GM12878 (cell line): ENCODE data around the gene RXFP4. TPM values are rescaled to one million over a fixed set of nuclear protein-coding genes. Genes with fewer than 3 reads are reported as not detected.
A peak's percentile ranks its signal among the peaks of the same experiment; 100 is the strongest.

Experiments
- ATAC-seq: fragments of 200-7000 bp; cut with Tn5 transposase; 3 replicates; pipeline ENCODE4 v1.9.1; 2020; ENCODE audit warnings: mild to moderate bottlenecking, moderate library complexity
- BruUV-seq: library from RNA; stranded (reverse); fragments of 400-500 nt; replicated peaks from 2 replicates; lab custom pipeline; 2021; lab: Mats Ljungman, UMichigan
- CTCF ChIA-PET: fragments of 300-600 bp; sonication (Branson Sonifier 250); formaldehyde crosslinking; extraction: SDS; loops from one replicate; lab custom pipeline; 2021; ENCODE audit warnings: inconsistent platforms; lab: Yijun Ruan, JAX
- POLR2A ChIA-PET: fragments of 350-600 bp; formaldehyde crosslinking; extraction: SDS; loops from one replicate; lab custom pipeline; 2021; ENCODE audit warnings: inconsistent platforms; lab: Charles Lee
- RAD21 ChIA-PET: fragments of 300-600 bp; sonication (Branson Sonifier 250); formaldehyde crosslinking; loops from one replicate; lab custom pipeline; 2023; ENCODE audit warnings: antibody characterized with exemption; ENCODE audit not compliant: unreplicated experiment; lab: Charles Lee
- SMC1A ChIA-PET: fragments of 300-600 bp; sonication (Branson Sonifier 250); formaldehyde crosslinking; loops from one replicate; lab custom pipeline; 2023; ENCODE audit not compliant: unreplicated experiment, uncharacterized antibody; lab: Charles Lee
- DNase-seq: peaks from one replicate; pipeline ENCODE4 v3.0.0-alpha.2; 2011; ENCODE audit warnings: low read depth, low spot score
- FAIRE-seq: peaks from 3 replicates; lab custom pipeline; 2011; peaks lifted over from hg19 to GRCh38; lab: Jason Lieb, UNC
- H2AFZ ChIP-seq: 2 replicates; pipeline ENCODE4 v1.6.0; 2011; ENCODE audit warnings: low read depth, low read length, control low read depth; ENCODE audit not compliant: control insufficient read depth
- H3K27ac ChIP-seq: 2 replicates; pipeline ENCODE4 v1.5.1; 2011; ENCODE audit warnings: control low read depth; ENCODE audit not compliant: control insufficient read depth, insufficient read depth
- H3K27me3 ChIP-seq, 2 experiments: replicated peaks in 1 of 2; 2 replicates each; pipeline versions ENCODE4 v1.6.0 to v1.6.1; 2011; ENCODE audit warnings: low read length in 1 of 2; ENCODE audit not compliant: control insufficient read depth in 2 of 2, insufficient read depth in 2 of 2
- H3K36me3 ChIP-seq, 2 experiments: 2 replicates each; pipeline ENCODE4 v1.5.1; 2011; ENCODE audit warnings: low read length in 1 of 2; ENCODE audit not compliant: control insufficient read depth in 2 of 2, insufficient read depth in 2 of 2
- H3K4me1 ChIP-seq: 2 replicates; pipeline ENCODE4 v1.6.1; 2011; ENCODE audit warnings: mild to moderate bottlenecking, low read length, moderate library complexity, mixed read lengths; ENCODE audit not compliant: control insufficient read depth, insufficient read depth
- H3K4me2 ChIP-seq: 2 replicates; pipeline ENCODE4 v1.6.0; 2011; ENCODE audit warnings: control low read depth; ENCODE audit not compliant: control insufficient read depth, insufficient read depth
- H3K4me3 ChIP-seq: fragments of 200-600 bp; sonication (generic); 2 replicates; pipeline ENCODE4 v1.5.1; 2016
- H3K79me2 ChIP-seq: 2 replicates; pipeline ENCODE4 v1.6.0; 2011; ENCODE audit warnings: low read length; ENCODE audit not compliant: control insufficient read depth, insufficient read depth
- H3K9ac ChIP-seq: 2 replicates; pipeline ENCODE4 v1.8.0; 2011; ENCODE audit warnings: low read length, control low read depth, mixed read lengths; ENCODE audit not compliant: control insufficient read depth, insufficient read depth
- H3K9me3 ChIP-seq: replicated peaks from 3 replicates; pipeline ENCODE4 v1.5.1; 2011; ENCODE audit warnings: mild to moderate bottlenecking, low read length; ENCODE audit not compliant: control insufficient read depth, insufficient read depth
- H4K20me1 ChIP-seq: 2 replicates; pipeline ENCODE4 v1.6.0; 2011; ENCODE audit not compliant: control insufficient read depth, insufficient read depth
- BRCA1 ChIP-seq: IDR thresholded peaks from 2 replicates; pipeline ENCODE4 v1.6.1; 2011; ENCODE audit warnings: low read depth, low read length, improper control_type of control experiment
- HDAC6 ChIP-seq: fragments of 200-600 bp; sonication (generic); IDR thresholded peaks from one replicate; pipeline ENCODE4 v1.8.0; 2017; ENCODE audit warnings: antibody characterized with exemption; ENCODE audit not compliant: unreplicated experiment
- PAX5 ChIP-seq: IDR thresholded peaks from 2 replicates; pipeline ENCODE4 v1.6.1; 2011; ENCODE audit warnings: low read depth, low read length, borderline replicate concordance
- WGBS: methylation state at CpG from one replicate; pipeline ENCODE4 v1.1.6; 2016; ENCODE audit warnings: low lambda C conversion rate; ENCODE audit not compliant: insufficient replicate concordance, insufficient coverage; ENCODE audit errors: missing lambda C conversion rate; 5-methylcytosine and 5-hydroxymethylcytosine counted together
- in situ Hi-C: fragments of 300-500 bp; cut with MboI; formaldehyde crosslinking; loops from 9 replicates; pipeline ENCODE4 v1.14.3; 2018; ENCODE audit warnings: mixed read lengths
- intact Hi-C: fragments of 100-400 bp; cut with micrococcal nuclease; formaldehyde crosslinking; loops from one replicate; pipeline ENCODE4 v1.14.2; 2022; ENCODE audit not compliant: unreplicated experiment
- polyA plus RNA-seq, 11 experiments: library from polyadenylated mRNA; depleted of rRNA in 4 of 11; unstranded in 6 of 11; stranded (reverse) in 5 of 11; fragments of >200 nt; fragmentation: Nextera tagmentation in 4 of 11; fragmentation: Illumina TruSeq in 1 of 11; extraction: Ambion mirVana in 4 of 11; extraction: Trizol in 1 of 11; gene quantifications; 1 replicate in 1 of 11; 2 replicates in 10 of 11; pipeline versions ENCODE4 v1.2.1 to v1.2.3, GENCODE V29; 2011 to 2016; ENCODE audit warnings: inconsistent platforms in 2 of 11, missing spikeins in 2 of 11, low read depth in 1 of 11
- total RNA-seq, 4 experiments: library from RNA; depleted of rRNA in 3 of 4; stranded (reverse); fragments of >200 nt in 3 of 4; fragmentation: Illumina TruSeq in 1 of 4; extraction: Trizol in 1 of 4; gene quantifications; 2 replicates each; pipeline versions ENCODE4 v1.2.1 to v1.2.3, GENCODE V29; 2013 to 2021
- TF ChIP-seq, protein P1 (sequence below): fragments of 450-650 bp; IDR thresholded peaks from 2 replicates; pipeline ENCODE4 v1.6.1; 2016; ENCODE audit warnings: mild to moderate bottlenecking

Gene RXFP4
- total and polyA plus RNA-seq, 10 of the 15 experiments (the other 5 are each of a cell fraction or from before 2014, with no cell fraction given), result 0.10 to 0.40 (median 0.39) TPM; not detected in 7

DNA sequence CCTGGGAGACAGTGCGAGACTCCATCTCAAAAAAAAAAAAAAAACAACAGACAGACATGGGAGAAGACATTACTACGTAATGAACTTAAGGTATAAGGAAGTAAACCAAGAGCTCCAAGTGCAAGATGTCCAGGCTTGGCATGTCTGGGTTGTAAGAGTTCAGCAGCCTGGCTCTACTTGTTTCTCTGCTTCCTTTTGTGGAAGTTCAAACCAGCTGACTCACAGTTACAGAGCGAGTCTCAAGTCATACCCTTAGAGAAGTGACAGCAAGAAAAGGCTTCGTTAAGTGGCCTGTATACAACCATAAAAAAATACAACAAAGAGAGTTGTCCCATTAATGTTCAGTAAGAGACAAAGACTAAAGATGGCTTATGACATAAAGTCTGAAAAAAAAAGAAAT is 31.5 kb upstream of the RXFP4 start:
- RAD21 ChIA-PET, result interaction anchor here (0.7 to 1.1 kb wide), 3 partner anchors 22 to 142 kb away, joined by 3 to 4 read pairs (median 3); no protein-coding TSS in a partner anchor
- DNase-seq (no peak), FAIRE-seq (no peak), ATAC-seq (no peak)
- in situ Hi-C loops (no loop called here), intact Hi-C loops (loop anchor here (2.0 kb wide), 1 partner anchor 51 kb away; the partner anchor contains the start of gene SYT11)
- no peaks in the 10 kb centered on the region for H3K9me3 ChIP-seq
- H4K20me1 ChIP-seq, result no peaks in the 10 kb centered on the region
- SMC1A ChIA-PET, result interaction anchor here (0.6 to 1.7 kb wide), 4 partner anchors 9 to 98 kb away, joined by 3 to 5 read pairs (median 3); no protein-coding TSS in a partner anchor
- WGBS, result 73% methylated on average over 4 of the region's 4 CpGs
- H3K4me1 ChIP-seq, result peaks cover 3% of the 10 kb centered on the region; the same call in 1 of the 2 replicates
- H3K79me2 ChIP-seq, result peaks cover 14% of the 10 kb centered on the region
- BruUV-seq, result no TSS peak
- no peak overlapping the region for H3K9ac ChIP-seq
- POLR2A ChIA-PET, result interaction anchor here (0.5 to 1.9 kb wide), 3 partner anchors 11 to 50 kb away, joined by 3 to 9 read pairs (median 4); partner anchors contain the start of gene SYT11
- H3K27me3 ChIP-seq, result no peaks in the 10 kb centered on the region
- H3K27ac ChIP-seq, result no peak overlapping the region
- H3K4me2 ChIP-seq, result no peak overlapping the region
- 0 out of 2 replicates have a peak overlapping the region, but pooled peaks have one; percentile 78 for H3K4me3 ChIP-seq
- H3K36me3 ChIP-seq, result peaks cover 5 to 26% of the 10 kb centered on the region in 2 experiments
- CTCF ChIA-PET, result interaction anchor here (0.6 kb wide), 1 partner anchor 28 kb away, joined by 3 read pairs; no protein-coding TSS in a partner anchor
- TF ChIP-seq BRCA1 (no peak), PAX5 (no peak), HDAC6 (no peak)
- TF ChIP-seq, protein P1, sequence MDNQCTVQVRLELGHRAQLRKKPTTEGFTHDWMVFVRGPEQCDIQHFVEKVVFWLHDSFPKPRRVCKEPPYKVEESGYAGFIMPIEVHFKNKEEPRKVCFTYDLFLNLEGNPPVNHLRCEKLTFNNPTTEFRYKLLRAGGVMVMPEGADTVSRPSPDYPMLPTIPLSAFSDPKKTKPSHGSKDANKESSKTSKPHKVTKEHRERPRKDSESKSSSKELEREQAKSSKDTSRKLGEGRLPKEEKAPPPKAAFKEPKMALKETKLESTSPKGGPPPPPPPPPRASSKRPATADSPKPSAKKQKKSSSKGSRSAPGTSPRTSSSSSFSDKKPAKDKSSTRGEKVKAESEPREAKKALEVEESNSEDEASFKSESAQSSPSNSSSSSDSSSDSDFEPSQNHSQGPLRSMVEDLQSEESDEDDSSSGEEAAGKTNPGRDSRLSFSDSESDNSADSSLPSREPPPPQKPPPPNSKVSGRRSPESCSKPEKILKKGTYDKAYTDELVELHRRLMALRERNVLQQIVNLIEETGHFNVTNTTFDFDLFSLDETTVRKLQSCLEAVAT, result 0 out of 2 replicates have a peak, but pooled peaks have one; percentile 12
- TF ChIP-seq, all 136 proteins: peak for 1
- H2AFZ ChIP-seq, result no peak overlapping the region
